ENCODE data around the gene INTS15. TPM values are rescaled to one million over a fixed set of nuclear protein-coding genes. Genes with fewer than 3 reads are reported as not detected.
A peak's percentile ranks its signal among the peaks of the same experiment; 100 is the strongest.

INTS15 gene
- polyA plus RNA-seq (2012; ENCODE audit: insufficient read depth, insufficient read length, low read depth): 158 TPM

DNA sequence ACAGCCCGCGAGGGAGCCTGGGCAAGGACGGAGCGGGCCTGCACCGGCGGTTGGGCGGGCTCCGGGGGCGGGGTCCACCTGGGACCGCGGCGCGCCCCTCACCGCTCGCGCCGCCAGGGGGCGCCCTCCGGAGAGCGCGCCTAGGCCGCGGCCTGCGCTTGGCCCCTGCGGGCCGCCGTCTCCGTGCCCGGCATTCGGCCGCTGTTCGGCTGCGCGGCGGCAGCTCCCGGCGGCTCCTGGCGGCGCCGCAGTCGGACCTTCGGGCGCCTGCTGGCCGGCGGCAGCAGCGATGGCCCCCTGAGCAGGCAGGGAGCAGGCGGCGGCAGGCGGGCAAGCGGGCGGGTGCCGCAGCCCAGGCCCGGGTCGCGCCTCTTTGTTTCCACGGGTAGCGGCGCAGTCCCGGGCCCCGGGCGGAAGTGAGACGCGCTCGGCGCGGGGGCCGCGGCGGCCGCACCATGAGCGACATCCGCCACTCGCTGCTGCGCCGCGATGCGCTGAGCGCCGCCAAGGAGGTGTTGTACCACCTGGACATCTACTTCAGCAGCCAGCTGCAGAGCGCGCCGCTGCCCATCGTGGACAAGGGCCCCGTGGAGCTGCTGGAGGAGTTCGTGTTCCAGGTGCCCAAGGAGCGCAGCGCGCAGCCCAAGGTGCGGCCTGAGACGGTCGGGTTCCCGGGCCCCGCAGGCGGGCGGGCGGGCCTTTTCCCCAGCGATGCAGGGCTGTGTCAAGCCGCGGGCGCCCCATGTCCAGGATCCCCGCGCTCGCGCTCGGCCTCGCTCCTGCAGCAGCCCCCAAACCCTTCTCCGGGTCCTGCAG, at the start of gene INTS15:
TSS of gene INTS15 (plus strand) at position 193 of the 816 bp plus-strand sequence. CDS start at position 456, 263 bp downstream.
- Histone ChIP-seq H3K27me3 (no peaks in the 10 kb centered on the region), H3K4me3 (ENCODE audit: low read depth, low read length) (peak within 1 kb of the TSS; percentile 76), H3K9me3 (no peaks in the 10 kb centered on the region), H3K4me1 (no peaks in the 10 kb centered on the region), H3K36me3 (peaks cover 27% of the 10 kb centered on the region)
- DNase-seq: peak; percentile 85
- TF ChIP-seq, protein P1, sequence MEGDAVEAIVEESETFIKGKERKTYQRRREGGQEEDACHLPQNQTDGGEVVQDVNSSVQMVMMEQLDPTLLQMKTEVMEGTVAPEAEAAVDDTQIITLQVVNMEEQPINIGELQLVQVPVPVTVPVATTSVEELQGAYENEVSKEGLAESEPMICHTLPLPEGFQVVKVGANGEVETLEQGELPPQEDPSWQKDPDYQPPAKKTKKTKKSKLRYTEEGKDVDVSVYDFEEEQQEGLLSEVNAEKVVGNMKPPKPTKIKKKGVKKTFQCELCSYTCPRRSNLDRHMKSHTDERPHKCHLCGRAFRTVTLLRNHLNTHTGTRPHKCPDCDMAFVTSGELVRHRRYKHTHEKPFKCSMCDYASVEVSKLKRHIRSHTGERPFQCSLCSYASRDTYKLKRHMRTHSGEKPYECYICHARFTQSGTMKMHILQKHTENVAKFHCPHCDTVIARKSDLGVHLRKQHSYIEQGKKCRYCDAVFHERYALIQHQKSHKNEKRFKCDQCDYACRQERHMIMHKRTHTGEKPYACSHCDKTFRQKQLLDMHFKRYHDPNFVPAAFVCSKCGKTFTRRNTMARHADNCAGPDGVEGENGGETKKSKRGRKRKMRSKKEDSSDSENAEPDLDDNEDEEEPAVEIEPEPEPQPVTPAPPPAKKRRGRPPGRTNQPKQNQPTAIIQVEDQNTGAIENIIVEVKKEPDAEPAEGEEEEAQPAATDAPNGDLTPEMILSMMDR (IDR thresholded peaks at IDR 0.05; ENCODE audit: low read depth, low read length): peak; percentile 33

DNA sequence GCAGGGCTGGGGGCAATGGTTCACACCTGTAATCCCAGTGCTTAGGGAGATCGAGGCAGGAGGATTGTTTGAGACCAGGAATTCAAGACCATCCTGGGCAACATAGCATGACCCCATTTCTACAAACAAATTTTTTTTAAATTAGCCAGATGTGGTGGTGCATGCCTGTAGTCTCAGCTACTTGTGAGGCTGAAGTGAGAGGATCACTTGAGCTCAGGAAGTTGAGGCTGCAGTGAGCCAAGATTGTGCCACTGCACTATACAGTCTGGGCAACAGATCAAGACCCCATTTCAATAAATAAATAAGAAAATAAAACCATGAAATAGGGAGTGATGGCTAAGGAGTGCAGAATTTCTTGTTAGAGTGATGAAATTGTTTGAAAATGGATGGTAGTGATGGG, 47.5 kb upstream of the INTS15 start:
- H3K9me3 ChIP-seq: no peaks in the 10 kb centered on the region
- H3K27me3 ChIP-seq: no peaks in the 10 kb centered on the region; the same call in 1 of the 2 replicates
- H3K36me3 ChIP-seq: no peaks in the 10 kb centered on the region
- H3K4me3 ChIP-seq (ENCODE audit: low read depth, low read length): no peak overlapping the region
- TF ChIP-seq, protein P1 (IDR thresholded peaks at IDR 0.05; ENCODE audit: low read depth, low read length): no peak
- DNase-seq: no peak
- no peaks in the 10 kb centered on the region for H3K4me1 ChIP-seq

DNA sequence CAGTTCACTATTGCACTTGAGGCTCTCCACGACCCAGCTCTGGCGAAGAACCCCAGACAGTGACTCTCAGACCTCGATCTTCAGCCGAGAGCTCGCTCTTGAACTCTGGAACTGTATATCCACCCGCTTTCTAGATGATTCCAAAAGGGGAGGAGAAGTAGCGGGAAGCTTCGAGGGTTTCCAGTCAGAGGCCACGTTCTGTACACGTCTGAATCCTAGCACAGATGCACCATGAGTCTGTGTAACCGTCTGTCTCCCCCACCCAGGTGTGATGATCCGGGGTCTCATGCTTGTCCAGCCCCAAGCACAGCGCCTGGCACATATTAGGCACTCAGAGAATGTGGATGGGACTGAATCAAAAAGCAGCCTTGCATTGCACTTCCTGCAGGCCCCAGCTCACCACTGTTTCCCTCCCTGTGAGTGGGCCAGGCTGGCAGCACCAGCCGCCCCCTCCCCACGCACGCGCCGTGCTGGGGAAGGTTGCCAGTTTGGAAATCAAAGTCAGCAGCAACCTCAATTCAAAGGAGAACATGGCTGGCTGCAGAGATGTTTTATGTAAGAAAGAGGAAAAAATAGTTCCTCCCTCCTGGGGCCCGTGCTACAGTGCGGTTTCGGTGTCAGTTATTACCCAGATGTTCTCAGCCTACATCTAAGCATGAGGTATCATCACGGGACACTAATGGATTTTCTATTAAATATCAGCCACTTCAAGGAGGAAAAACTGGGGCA, 44.3 kb upstream of the INTS15 start:
- TF ChIP-seq, protein P1 (IDR thresholded peaks at IDR 0.05; ENCODE audit: low read depth, low read length): no peak
- no peaks in the 10 kb centered on the region for H3K4me1 ChIP-seq
- H3K27me3 ChIP-seq: no peaks in the 10 kb centered on the region
- no peak overlapping the region for H3K4me3 ChIP-seq (ENCODE audit: low read depth, low read length)
- no peaks in the 10 kb centered on the region for H3K36me3 ChIP-seq
- no peaks in the 10 kb centered on the region for H3K9me3 ChIP-seq
- no peak for DNase-seq

DNA sequence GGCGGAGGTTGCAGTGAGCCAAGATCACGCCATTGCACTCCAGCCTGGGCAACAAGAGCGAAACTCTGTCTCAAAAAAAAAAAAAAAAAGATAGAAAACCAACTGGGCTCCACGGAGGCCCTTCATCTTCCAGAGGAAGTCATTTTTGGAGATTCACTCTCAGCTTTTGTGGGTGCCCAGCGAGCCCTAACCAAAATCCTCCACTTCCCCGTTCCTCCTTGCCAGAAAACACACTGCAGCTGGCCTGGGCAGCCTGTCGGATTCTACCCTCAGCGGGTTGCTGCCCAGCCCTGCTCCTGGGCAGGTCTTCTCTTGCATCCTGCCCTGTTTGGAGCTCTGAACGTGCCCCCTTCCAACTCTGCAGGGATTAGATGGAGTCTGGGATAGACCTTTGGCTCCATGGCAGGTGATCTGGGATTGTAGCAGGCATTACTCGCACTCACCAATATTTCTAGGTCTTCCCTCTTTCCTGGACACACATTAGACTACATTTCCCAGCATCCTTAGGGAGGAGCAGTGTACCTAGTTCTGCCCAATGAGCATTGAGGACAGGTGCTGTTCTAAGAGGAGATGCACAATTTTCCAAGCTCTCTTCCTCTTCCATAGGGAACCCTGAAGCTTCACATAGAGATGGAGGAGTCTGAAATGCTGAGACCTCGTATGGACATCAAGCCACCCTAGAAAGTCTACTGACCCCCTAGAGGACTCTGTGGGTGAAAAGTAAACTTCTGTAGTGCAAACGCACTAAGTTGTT, 43.1 kb upstream of the INTS15 start:
- Histone ChIP-seq H3K36me3 (no peaks in the 10 kb centered on the region), H3K4me3 (ENCODE audit: low read depth, low read length) (no peak overlapping the region), H3K4me1 (no peaks in the 10 kb centered on the region), H3K9me3 (no peaks in the 10 kb centered on the region), H3K27me3 (no peaks in the 10 kb centered on the region)
- no peak for DNase-seq
- TF ChIP-seq, protein P1 (IDR thresholded peaks at IDR 0.05; ENCODE audit: low read depth, low read length): no peak

DNA sequence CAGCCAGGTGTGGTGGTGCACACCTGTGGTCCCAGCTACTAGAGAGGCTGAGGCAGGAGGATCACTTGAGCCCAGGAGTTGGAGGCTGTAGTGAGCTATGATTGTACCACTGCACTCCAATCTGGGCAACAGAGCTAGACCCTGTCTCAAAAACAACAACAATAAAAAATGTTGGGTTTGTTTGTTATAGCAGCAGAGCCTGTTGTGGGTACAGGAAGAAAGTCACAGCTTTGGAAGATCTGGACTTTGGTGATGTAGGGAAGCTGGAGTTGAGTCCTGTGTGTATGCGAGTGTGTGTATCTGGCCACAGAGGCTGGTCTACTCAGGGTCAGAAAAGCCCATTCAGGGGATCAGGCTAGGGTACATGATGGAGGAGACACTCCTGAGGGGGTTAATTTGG, 42.4 kb upstream of the INTS15 start:
- no peaks in the 10 kb centered on the region for H3K4me1 ChIP-seq
- no peaks in the 10 kb centered on the region for H3K27me3 ChIP-seq
- no peaks in the 10 kb centered on the region for H3K9me3 ChIP-seq
- H3K36me3 ChIP-seq: no peaks in the 10 kb centered on the region
- TF ChIP-seq, protein P1 (IDR thresholded peaks at IDR 0.05; ENCODE audit: low read depth, low read length): no peak
- no peak for DNase-seq
- no peak overlapping the region for H3K4me3 ChIP-seq (ENCODE audit: low read depth, low read length)
